Adrenal gland (tissue), 12 donors: ENCODE results near the gene UFSP2. TPM values are rescaled to one million over a fixed set of nuclear protein-coding genes. Genes with fewer than 3 reads are reported as not detected.

Experiments used
- DNase-seq, 7 donors: peaks; one replicate each; pipeline ENCODE4 v3.0.0-alpha.2; 2019 to 2020
- H3K27ac ChIP-seq, 5 donors: fragments of 200-600 bp; sonication (generic) in 4 of 5; 1 replicate in 3 of 5; 2 replicates in 2 of 5; pipeline versions ENCODE4 v1.5.1 to v1.8.0; 2016 to 2020; ENCODE audit warnings: mild to moderate bottlenecking in 1 of 5
- H3K27me3 ChIP-seq: fragments of 200-600 bp; 2 replicates; pipeline ENCODE4 v1.8.0; 2021
- H3K36me3 ChIP-seq, 2 donors: fragments of 200-600 bp; replicated peaks in 1 of 2; 1 replicate in 1 of 2; 2 replicates in 1 of 2; pipeline versions ENCODE4 v1.5.1 to v1.8.0; 2018 to 2022
- H3K4me1 ChIP-seq, 2 donors: fragments of 200-600 bp; replicated peaks in 1 of 2; 1 replicate in 1 of 2; 2 replicates in 1 of 2; pipeline versions ENCODE4 v1.5.1 to v1.8.0; 2018 to 2021
- H3K4me3 ChIP-seq, 4 donors: fragments of 200-600 bp; sonication (generic) in 3 of 4; one replicate each; pipeline ENCODE4 v1.5.1; 2016 to 2018
- H3K9me3 ChIP-seq, 3 donors: fragments of 200-600 bp; sonication (generic) in 1 of 3; replicated peaks in 1 of 3; 1 replicate in 2 of 3; 2 replicates in 1 of 3; pipeline versions ENCODE4 v1.5.1 to v1.8.0; 2016 to 2021
- POLR2A ChIP-seq, 2 donors: fragments of 450-650 bp; IDR thresholded peaks; one replicate each; pipeline ENCODE4 v1.6.1; 2017; ENCODE audit warnings: antibody characterized with exemption in 2 of 2, mild to moderate bottlenecking in 2 of 2, moderate library complexity in 1 of 2
- WGBS, 4 donors: extraction: QIAGEN DNeasy Blood & Tissue Kit in 2 of 4; methylation state at CpG; one replicate each; pipeline versions ENCODE4 v1.1.5 to v1.1.7; 2013 to 2017; 5-methylcytosine and 5-hydroxymethylcytosine counted together
- intact Hi-C, 2 donors: fragments of 100-400 bp; cut with DNase I; formaldehyde crosslinking; loops; one replicate each; pipeline versions ENCODE4 v1.14.1 to v1.15.0; 2022 to 2023
- polyA plus RNA-seq, 3 donors: library from polyadenylated mRNA; stranded (reverse); fragments of 200-250 nt in 2 of 3; fragments of 350-450 nt in 1 of 3; fragmentation: Illumina TruSeq in 1 of 3; extraction: RNeasy Lipid Tissue Mini Kit (QIAGEN cat#74804) in 1 of 3; gene quantifications; one replicate each; pipeline ENCODE4 v1.2.3, GENCODE V29; 2013 to 2014
- total RNA-seq, 9 donors: library from RNA; depleted of rRNA in 4 of 9; stranded (reverse); fragments of >200 nt in 4 of 9; fragments of 120-200 nt in 1 of 9; fragmentation: NEBNext Ultra II Directional in 1 of 9; extraction: Animal tissue kit (Norgen Biotek cat#: 25700) in 1 of 9; gene quantifications; one replicate each; pipeline versions ENCODE4 v1.1.0 to v1.2.4, GENCODE V29; 2013 to 2023
- TF ChIP-seq, protein P1 (sequence below), 6 experiments: fragments of 450-650 bp in 4 of 6; fragments of 200-600 bp in 2 of 6; sonication (generic) in 1 of 6; IDR thresholded peaks; 1 replicate in 5 of 6; 2 replicates in 1 of 6; pipeline versions ENCODE4 v1.5.1 to v1.8.0; 2016 to 2021; ENCODE audit warnings: antibody characterized with exemption in 6 of 6, mild to moderate bottlenecking in 2 of 6, moderate library complexity in 1 of 6
- donor health status: healthy with polysubstance abuse.
- donor health status: Bipolar disorder and iron deficiency.
- donor health status: DM: yes; HTN: yes; CAD: no.
- donor health status: DM: no; HTN: no; CAD: no.
- donor health status: DM: no; HTN: no; CAD: no.
- donor health status: DM: yes; HTN: yes; CAD: no.

UFSP2 gene
- total and polyA plus RNA-seq, 12 donors: 19.7 to 76.4 (median 44.1) TPM

DNA sequence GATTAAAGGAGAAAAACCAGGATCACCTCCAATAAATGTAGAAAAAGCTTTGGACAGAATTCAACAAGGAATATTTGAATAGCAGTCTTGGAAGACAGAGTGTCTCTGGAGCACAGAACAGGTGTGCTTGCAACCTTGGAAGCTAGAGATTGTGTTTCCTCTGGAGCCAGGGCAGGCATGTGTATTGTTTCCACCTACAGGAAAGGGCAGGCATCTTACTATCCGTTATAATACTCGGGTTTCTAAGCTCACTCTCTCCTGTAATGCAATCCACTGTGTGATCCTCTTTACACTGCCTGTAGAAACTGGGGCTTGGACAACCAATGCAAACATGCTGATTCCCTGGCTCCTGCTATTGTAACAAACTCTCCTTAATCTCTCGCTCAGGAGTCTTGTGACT, 31.4 kb upstream of the UFSP2 start:
- intact Hi-C loops: no loop called here
- Histone ChIP-seq H3K4me1 (no peaks in the 10 kb centered on the region), H3K9me3 (no peaks in the 10 kb centered on the region), H3K27me3 (no peaks in the 10 kb centered on the region), H3K27ac (no peak overlapping the region), H3K4me3 (no peak overlapping the region), H3K36me3 (no peaks in the 10 kb centered on the region)
- 52 to 67% (median 56%) methylated on average over 3 of the region's 3 CpGs for WGBS, 4 donors
- TF ChIP-seq, protein P1, sequence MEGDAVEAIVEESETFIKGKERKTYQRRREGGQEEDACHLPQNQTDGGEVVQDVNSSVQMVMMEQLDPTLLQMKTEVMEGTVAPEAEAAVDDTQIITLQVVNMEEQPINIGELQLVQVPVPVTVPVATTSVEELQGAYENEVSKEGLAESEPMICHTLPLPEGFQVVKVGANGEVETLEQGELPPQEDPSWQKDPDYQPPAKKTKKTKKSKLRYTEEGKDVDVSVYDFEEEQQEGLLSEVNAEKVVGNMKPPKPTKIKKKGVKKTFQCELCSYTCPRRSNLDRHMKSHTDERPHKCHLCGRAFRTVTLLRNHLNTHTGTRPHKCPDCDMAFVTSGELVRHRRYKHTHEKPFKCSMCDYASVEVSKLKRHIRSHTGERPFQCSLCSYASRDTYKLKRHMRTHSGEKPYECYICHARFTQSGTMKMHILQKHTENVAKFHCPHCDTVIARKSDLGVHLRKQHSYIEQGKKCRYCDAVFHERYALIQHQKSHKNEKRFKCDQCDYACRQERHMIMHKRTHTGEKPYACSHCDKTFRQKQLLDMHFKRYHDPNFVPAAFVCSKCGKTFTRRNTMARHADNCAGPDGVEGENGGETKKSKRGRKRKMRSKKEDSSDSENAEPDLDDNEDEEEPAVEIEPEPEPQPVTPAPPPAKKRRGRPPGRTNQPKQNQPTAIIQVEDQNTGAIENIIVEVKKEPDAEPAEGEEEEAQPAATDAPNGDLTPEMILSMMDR (IDR thresholded peaks at IDR 0.05): no peak
- TF ChIP-seq POLR2A (IDR thresholded peaks at IDR 0.05): no peak
- no peak for DNase-seq

DNA sequence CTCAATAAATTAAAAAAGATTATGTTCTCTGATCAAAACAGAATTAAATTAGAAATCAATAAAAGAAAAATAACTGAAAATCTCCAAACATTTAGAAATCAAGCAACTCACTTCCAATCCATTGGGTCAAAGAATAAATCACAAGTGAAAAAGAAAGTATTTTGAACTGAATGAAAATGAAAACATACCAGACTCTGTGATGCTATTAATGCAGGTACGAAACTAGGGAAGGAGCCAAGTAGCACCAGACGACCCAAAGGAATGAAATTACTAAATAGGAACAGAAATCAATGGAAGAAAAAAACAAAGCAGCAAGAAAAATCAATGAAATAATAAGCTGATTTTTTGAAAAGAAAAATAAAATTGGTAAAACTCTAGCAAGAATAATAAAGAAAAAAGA, 30.4 kb upstream of the UFSP2 start:
- no peaks in the 10 kb centered on the region for H3K36me3 ChIP-seq
- intact Hi-C loops: no loop called here
- no peaks in the 10 kb centered on the region for H3K4me1 ChIP-seq
- H3K9me3 ChIP-seq: no peaks in the 10 kb centered on the region
- no peak overlapping the region for H3K4me3 ChIP-seq
- H3K27me3 ChIP-seq: no peaks in the 10 kb centered on the region
- no peak overlapping the region for H3K27ac ChIP-seq
- no peak for DNase-seq
- 44 to 46% (median 45%) methylated on average over 2 of the region's 2 CpGs for WGBS, 4 donors
- TF ChIP-seq POLR2A (IDR thresholded peaks at IDR 0.05): no peak
- TF ChIP-seq, protein P1 (IDR thresholded peaks at IDR 0.05): no peak

DNA sequence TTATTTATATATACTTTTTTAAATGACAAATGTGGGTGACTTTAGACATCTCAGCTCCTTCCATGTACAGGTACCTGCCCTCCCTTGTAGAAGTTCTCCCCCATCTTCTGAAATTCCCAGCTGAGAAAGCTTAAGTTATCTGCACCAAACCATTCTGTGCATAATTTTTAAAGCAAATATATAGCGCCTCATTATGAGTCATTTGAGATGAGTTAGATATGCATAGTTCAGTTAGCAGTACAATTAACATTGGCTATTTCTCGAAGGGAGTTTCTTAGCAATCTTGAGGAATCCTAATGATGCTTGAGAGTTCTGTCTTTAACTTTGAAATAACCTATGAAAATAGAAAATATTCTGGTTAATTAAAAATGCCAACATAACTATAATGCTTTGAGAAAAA, 19.4 kb upstream of the UFSP2 start:
- DNase-seq: no peak
- intact Hi-C loops: no loop called here
- H3K9me3 ChIP-seq: no peaks in the 10 kb centered on the region
- 89 to 97% (median 91%) methylated on average over 2 of the region's 2 CpGs for WGBS, 4 donors
- H3K36me3 ChIP-seq: no peaks in the 10 kb centered on the region
- TF ChIP-seq, protein P1 (IDR thresholded peaks at IDR 0.05): no peak
- TF ChIP-seq POLR2A (IDR thresholded peaks at IDR 0.05): no peak
- H3K4me1 ChIP-seq: no peaks in the 10 kb centered on the region
- no peak overlapping the region for H3K27ac ChIP-seq
- no peaks in the 10 kb centered on the region for H3K27me3 ChIP-seq
- H3K4me3 ChIP-seq: no peak overlapping the region

DNA sequence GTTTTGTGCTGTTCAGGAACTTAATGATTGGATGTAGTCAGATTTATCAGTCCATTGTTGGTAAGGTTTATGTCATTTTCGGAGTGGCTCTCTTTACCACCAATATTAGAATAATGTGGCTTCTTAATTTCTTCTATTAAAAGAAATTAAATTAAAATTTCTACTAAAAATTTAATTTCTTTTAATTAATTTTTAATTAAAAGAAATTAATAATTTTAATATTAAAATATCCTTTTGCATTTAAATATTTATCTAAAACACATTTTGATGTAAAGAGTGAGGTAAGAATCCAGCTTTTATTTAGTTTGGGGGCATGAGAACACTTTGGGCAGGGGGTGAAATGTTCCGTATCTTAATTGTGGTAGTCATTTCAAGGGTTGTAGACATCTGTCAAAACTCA, 15.7 kb upstream of the UFSP2 start:
- H3K9me3 ChIP-seq: no peaks in the 10 kb centered on the region
- no peak for DNase-seq
- no peaks in the 10 kb centered on the region for H3K36me3 ChIP-seq
- no peak overlapping the region for H3K27ac ChIP-seq
- 86 to 97% (median 94%) methylated on average over 2 of the region's 2 CpGs for WGBS, 4 donors
- no peaks in the 10 kb centered on the region for H3K27me3 ChIP-seq
- H3K4me3 ChIP-seq: no peak overlapping the region
- TF ChIP-seq POLR2A (IDR thresholded peaks at IDR 0.05): no peak
- TF ChIP-seq, protein P1 (IDR thresholded peaks at IDR 0.05): no peak
- intact Hi-C loops: no loop called here
- H3K4me1 ChIP-seq: no peaks in the 10 kb centered on the region
